Gastrocnemius medialis (tissue), 4 donors: ENCODE results near the gene SGPP1. TPM values are rescaled to one million over a fixed set of nuclear protein-coding genes. Genes with fewer than 3 reads are reported as not detected.

Experiments used
- ATAC-seq, 2 donors: fragments of 150-250 bp; one replicate each; pipeline ENCODE4 v1.9.1; 2016
- DNase-seq, 2 donors: peaks; one replicate each; pipeline ENCODE4 v3.0.0-alpha.2; 2019
- H3K27ac ChIP-seq, 4 donors: fragments of 200-600 bp; sonication (generic); 1 replicate in 1 of 4; 2 replicates in 3 of 4; pipeline ENCODE4 v1.5.1; 2016 to 2018; ENCODE audit warnings: mild to moderate bottlenecking in 2 of 4, moderate library complexity in 1 of 4
- H3K27me3 ChIP-seq, 3 donors: fragments of 200-600 bp; sonication (generic) in 2 of 3; 1 replicate in 1 of 3; 2 replicates in 2 of 3; pipeline versions ENCODE4 v1.5.1 to v1.6.0; 2016 to 2019; ENCODE audit warnings: mild to moderate bottlenecking in 1 of 3, moderate library complexity in 1 of 3
- H3K36me3 ChIP-seq, 2 donors: fragments of 200-600 bp; sonication (generic) in 1 of 2; one replicate each; pipeline ENCODE4 v1.5.1; 2017 to 2018
- H3K4me1 ChIP-seq, 2 donors: fragments of 200-600 bp; sonication (generic) in 1 of 2; one replicate each; pipeline ENCODE4 v1.5.1; 2016 to 2017; ENCODE audit warnings: mild to moderate bottlenecking in 2 of 2
- H3K4me3 ChIP-seq, 4 donors: fragments of 200-600 bp; sonication (generic) in 3 of 4; 1 replicate in 1 of 4; 2 replicates in 3 of 4; pipeline ENCODE4 v1.5.1; 2016 to 2019; ENCODE audit warnings: mild to moderate bottlenecking in 2 of 4
- H3K9me3 ChIP-seq, 3 donors: fragments of 200-600 bp; sonication (generic) in 2 of 3; 1 replicate in 1 of 3; 2 replicates in 2 of 3; pipeline ENCODE4 v1.5.1; 2016 to 2019
- CTCF ChIP-seq, 5 experiments: fragments of 450-650 bp in 3 of 5; fragments of 200-600 bp in 2 of 5; sonication (generic) in 2 of 5; IDR thresholded peaks in 4 of 5; conservative IDR thresholded peaks in 1 of 5; 1 replicate in 4 of 5; 2 replicates in 1 of 5; pipeline ENCODE4 v1.5.1; 2016 to 2019; ENCODE audit warnings: antibody characterized with exemption in 5 of 5, mild to moderate bottlenecking in 3 of 5, moderate library complexity in 3 of 5
- POLR2A ChIP-seq, 2 donors: fragments of 450-650 bp; IDR thresholded peaks; one replicate each; pipeline ENCODE4 v1.6.1; 2017; ENCODE audit warnings: antibody characterized with exemption in 2 of 2, mild to moderate bottlenecking in 2 of 2, moderate library complexity in 2 of 2
- in situ Hi-C, 4 donors: fragments of 200-750 bp; cut with MboI; loops; one replicate each; pipeline versions ENCODE4 v1.15.0 to v1.8.0; 2017; ENCODE audit warnings: low sequenced_read_pairs in 4 of 4
- intact Hi-C: fragments of 100-400 bp; cut with DNase I; formaldehyde crosslinking; loops from one replicate; pipeline ENCODE4 v1.15.1; 2023; ENCODE audit warnings: low total_unique reads
- total RNA-seq, 4 donors: library from RNA; depleted of rRNA; stranded (reverse); fragments of >200 nt; gene quantifications; one replicate each; pipeline versions ENCODE4 v1.1.0 to v1.2.3, GENCODE V29; 2016

Gene SGPP1
- total RNA-seq, 4 donors from 2014 or later = 3.5 to 11.3 (median 8.1) TPM

- peaks cover 0 to 7% of the 10 kb centered on the region in 2 donors for H3K36me3 ChIP-seq
- in situ Hi-C loops = no loop called here
- intact Hi-C loops = no loop called here
- no peak for TF ChIP-seq CTCF (IDR thresholded peaks at IDR 0.05 in 4 of 5, conservative IDR thresholded peaks at IDR 0.05 in 1 of 5)
- TF ChIP-seq POLR2A (IDR thresholded peaks at IDR 0.05) = no peak
- H3K4me3 ChIP-seq = no peak overlapping the region
- H3K4me1 ChIP-seq = no peaks in the 10 kb centered on the region
- no peak overlapping the region for H3K27ac ChIP-seq
- DNase-seq = no peak
- H3K27me3 ChIP-seq = no peaks in the 10 kb centered on the region
- no peaks in the 10 kb centered on the region for H3K9me3 ChIP-seq
- ATAC-seq = no peak
Measured at GRCh38 chr14:63676615-63677014, 51.2 kb downstream of the SGPP1 start.

- TF ChIP-seq CTCF (IDR thresholded peaks at IDR 0.05 in 4 of 5, conservative IDR thresholded peaks at IDR 0.05 in 1 of 5) (no peak), POLR2A (IDR thresholded peaks at IDR 0.05) (no peak)
- peaks cover 0 to 7% of the 10 kb centered on the region in 2 donors for H3K36me3 ChIP-seq
- no peaks in the 10 kb centered on the region for H3K9me3 ChIP-seq
- no peak overlapping the region for H3K27ac ChIP-seq
- DNase-seq = no peak
- H3K4me3 ChIP-seq = no peak overlapping the region
- no peaks in the 10 kb centered on the region for H3K4me1 ChIP-seq
- in situ Hi-C loops (no loop called here), intact Hi-C loops (no loop called here)
- ATAC-seq = no peak
- no peaks in the 10 kb centered on the region for H3K27me3 ChIP-seq
Measured at GRCh38 chr14:63673886-63674497, 53.9 kb downstream of the SGPP1 start.

- Histone ChIP-seq H3K36me3 (peaks cover 0 to 7% of the 10 kb centered on the region in 2 donors), H3K9me3 (no peaks in the 10 kb centered on the region), H3K4me3 (no peak overlapping the region), H3K27ac (no peak overlapping the region), H3K27me3 (no peaks in the 10 kb centered on the region), H3K4me1 (no peaks in the 10 kb centered on the region)
- TF ChIP-seq POLR2A (IDR thresholded peaks at IDR 0.05) = no peak
- TF ChIP-seq CTCF (IDR thresholded peaks at IDR 0.05 in 4 of 5, conservative IDR thresholded peaks at IDR 0.05 in 1 of 5) = no peak
- intact Hi-C loops (no loop called here), in situ Hi-C loops (no loop called here)
- no peak for DNase-seq
- no peak for ATAC-seq
Measured at GRCh38 chr14:63673255-63673654, 54.6 kb downstream of the SGPP1 start.

- ATAC-seq (no peak), DNase-seq (no peak)
- in situ Hi-C loops (no loop called here), intact Hi-C loops (no loop called here)
- no peak overlapping the region for H3K27ac ChIP-seq
- peaks cover 0 to 7% of the 10 kb centered on the region in 2 donors for H3K36me3 ChIP-seq
- no peaks in the 10 kb centered on the region for H3K9me3 ChIP-seq
- H3K4me1 ChIP-seq = no peaks in the 10 kb centered on the region
- TF ChIP-seq POLR2A (IDR thresholded peaks at IDR 0.05) (no peak), CTCF (IDR thresholded peaks at IDR 0.05 in 4 of 5, conservative IDR thresholded peaks at IDR 0.05 in 1 of 5) (no peak)
- H3K4me3 ChIP-seq = no peak overlapping the region
- H3K27me3 ChIP-seq = no peaks in the 10 kb centered on the region
Measured at GRCh38 chr14:63672417-63673180, 55.3 kb downstream of the SGPP1 start.
